CD1c-positive myeloid dendritic cell (primary cell): Measurements from ENCODE around the gene RAG2.

Source experiments
- DNase-seq: peaks from one replicate; pipeline ENCODE4 v3.0.0-alpha.2; 2016; ENCODE audit errors: extremely low spot score

RAG2 gene

DNA sequence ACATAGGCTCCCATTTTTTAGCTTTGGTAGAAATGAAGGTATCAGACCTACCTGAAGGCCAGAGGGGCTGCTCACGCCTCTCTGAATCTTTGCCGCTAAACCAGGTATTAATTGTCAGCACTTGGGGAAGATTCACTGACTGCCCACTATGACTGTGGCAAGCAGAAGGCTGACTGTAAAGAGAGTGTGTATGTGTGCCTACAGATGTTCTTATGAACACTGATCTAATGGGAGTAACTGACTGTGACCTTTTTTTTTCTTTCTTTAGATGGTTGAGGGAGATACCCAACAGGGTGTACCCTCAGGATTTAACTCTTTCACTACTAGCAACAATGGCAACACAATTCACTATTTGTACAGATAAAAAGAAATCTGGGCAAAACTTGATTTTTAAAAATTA, at the start of gene RAG2:
RAG2 (minus strand) TSS at position 186 of the 400 bp plus-strand sequence. CDS start 4,068 bp downstream, outside the sequence.
- DNase-seq = no peak

DNA sequence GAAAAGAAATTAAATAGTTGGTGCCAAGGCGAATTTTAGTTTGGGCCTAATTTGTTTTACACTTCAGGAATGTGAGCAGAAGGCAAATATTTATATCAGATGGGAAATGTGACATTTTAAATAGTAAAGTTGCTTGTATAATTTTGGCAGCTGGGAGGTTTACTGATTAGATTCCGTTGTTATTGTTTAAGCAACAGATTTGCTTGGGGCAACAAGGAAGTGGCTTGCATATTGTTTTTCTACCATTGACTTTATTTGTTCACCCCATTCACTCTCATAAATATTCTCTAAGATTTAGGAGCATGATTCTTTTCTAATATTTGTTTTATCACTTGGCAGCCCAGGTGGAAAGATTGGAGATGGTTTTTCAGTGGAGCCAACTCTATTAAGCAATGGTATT, 40.5 kb upstream of the RAG2 start:
- DNase-seq = no peak

DNA sequence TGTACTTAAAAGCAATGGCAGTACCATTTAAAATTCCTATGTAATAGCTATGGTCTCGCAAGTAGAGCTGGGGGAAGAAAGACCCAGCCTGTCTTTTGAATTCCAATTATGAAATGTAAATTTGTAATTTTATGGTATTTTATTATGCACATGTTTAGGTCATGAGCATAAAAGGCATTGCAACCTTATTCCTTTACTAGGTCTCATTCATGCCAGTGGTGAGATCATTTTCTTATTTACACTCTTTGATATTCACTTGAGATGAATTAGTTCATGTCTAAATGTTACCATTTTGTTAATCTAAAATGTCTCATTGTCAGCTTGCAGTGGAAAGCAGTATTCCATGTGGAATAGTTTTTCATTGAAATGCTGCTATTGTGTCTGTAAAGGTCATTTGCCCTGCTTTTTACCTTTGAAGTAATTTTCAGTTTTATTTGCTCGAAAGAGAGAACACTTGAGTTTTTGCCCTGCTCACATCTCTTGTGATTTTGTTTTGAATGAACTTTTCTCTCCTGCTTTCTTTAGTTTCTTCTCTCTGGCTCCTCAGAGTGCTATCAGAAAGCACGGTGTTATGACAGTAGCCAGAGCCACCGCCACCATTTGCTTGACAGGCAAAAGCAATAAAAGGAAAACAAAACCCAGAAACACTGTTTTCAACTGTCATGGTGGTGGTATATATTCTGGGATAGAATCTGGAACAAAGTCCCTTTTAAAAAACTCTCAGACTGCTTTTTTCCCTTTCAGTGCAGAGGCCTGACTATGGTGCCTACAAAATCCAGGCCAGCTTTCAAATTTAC, 37.2 kb upstream of the RAG2 start:
- no peak for DNase-seq

DNA sequence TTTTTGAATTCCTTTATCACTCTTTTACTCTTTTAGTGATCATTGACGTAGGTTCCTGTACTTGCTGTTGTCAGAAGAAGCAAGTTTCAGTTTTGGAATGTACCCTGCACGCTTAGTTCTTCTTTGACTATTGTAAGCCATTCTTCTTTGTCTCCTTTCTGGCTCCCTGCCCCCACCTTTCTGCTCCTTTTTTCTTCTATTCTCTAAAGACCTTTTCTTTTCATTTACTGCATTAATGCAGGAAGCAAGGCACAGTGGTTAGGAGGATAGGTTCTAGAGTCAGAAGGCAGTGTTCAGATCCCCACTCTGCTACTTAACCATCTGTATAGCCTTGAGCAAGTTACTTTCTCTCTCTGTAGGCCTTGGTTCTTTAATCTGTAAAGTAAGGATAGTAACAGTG, 33.7 kb upstream of the RAG2 start:
- no peak for DNase-seq

DNA sequence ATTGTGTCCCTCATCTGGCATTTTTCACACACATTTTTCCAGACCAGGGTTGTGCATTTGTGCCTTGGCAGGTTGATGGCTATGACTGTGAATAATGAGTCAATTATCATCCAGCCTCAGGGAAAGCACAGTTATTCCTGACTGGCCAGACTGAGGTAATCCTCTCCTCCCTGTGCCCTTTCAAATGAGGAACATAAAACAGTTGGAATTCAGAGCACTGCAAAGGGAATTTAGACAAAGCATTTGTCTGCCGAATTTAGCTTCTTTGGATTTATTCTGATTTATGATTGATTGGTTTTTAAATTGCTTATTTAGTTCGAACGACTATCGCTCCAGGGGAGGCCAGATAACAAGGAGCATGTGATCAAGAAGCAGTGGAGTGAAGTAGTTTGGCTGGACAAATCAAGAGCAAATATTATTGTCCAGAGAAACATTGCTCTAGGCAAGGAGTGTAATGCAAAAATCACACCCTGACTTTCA, 30.8 kb upstream of the RAG2 start:
- no peak for DNase-seq

DNA sequence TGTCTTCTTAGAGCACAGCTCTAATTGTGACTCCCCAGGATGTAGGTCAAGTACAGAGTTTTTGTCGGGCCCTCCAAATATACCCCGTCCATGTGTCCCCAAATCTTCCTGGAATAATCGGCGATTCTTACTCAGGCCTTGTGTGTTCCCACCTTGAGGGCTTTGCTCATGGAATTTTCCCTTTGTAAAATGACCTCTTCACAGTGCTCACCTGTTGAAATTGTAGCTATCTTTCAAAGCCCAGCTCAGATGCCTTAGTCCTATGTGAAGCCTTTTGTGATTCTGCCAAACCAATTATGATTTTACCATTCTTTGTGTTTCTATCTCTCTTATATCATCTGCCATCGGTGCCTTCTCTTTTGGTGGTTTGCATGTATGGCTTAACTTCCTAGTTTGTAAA, 30.1 kb upstream of the RAG2 start:
- no peak for DNase-seq

DNA sequence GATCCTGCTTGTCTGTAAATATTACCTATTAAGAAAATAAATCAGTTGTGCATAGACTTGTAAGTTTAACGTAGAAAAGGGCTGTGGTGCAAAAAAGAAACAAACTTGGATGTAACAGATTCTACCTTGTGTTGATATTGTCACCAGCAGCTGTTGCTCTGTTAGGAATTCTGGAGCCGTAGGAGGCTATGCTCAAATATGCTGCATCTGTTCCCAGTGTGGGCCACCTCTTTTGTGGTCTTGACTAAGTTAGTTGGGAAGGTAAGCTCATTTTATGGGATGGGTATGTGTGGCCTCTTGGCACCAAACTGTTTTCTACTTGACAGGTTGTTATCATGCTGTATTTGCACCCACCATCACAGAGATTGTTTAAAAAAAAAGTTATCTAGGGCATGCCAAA, 29.4 kb upstream of the RAG2 start:
- no peak for DNase-seq

DNA sequence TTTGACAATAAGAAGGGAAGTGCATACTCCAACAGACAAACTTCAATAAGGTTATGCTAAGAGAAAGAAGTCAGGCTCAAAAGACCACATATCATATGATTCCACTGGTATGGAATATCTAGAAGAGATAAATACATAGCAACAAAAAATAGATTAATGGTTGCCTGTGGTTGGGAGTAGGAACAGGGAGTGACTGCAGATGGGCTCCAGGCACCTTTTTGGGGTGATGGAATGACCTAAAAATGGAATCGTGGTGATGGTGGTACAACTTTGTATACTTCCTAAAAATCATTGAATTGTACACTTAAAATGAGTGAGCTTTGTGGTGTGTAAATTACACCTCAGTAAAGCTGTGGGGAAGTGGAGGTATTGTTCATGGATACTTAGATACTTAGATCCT, 29.0 kb upstream of the RAG2 start:
- DNase-seq = no peak

DNA sequence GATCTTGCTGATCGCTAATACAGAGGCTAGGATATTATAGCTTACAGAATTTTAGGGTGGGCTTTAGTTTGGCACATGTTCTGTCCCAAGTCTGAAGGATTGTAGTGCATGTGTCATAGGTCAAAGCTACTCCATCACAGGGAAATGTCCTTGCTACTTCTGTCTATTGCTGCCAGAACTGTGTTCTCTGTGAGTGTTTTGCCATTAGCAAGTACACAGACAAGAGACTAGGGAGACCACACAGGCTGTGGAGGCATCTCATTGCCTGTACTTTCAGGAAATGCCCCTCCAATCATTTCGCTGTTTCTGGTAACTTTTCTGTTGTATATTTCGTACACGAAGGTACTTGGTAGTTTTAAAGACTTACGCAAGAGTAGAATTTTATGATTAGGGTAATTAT, 25.5 kb upstream of the RAG2 start:
- no peak for DNase-seq

DNA sequence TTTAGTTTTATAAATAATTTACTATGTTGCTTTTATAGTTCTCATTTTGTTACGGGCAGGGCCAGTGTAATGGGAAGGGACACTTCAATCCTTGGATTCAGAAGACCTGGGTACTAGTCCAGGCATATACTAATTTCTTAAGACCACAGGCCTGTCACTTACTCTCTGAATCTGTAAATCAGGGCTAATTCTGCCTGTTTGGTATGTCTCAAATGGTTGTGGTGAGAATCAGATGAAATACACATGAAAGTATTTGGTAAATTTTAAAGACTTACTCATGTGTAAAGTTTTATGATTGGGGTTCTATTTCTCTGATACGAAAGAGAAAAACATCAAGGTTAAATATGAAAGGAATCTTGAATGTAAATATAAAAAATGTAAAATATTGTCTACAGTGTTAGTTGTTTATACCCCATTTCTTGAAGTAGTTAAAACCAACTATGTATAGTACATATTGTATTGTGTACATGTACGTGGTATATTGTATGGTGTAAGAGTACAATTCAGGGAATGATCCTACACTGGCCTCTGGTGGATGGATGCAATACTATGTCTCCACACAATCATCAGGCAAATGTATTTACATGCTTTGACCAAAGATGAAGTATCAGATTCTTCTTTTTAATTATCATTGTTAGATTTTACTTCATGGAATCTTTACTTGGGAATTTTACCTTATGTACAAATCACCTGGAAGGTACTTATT, 24.5 kb upstream of the RAG2 start:
- DNase-seq = no peak

DNA sequence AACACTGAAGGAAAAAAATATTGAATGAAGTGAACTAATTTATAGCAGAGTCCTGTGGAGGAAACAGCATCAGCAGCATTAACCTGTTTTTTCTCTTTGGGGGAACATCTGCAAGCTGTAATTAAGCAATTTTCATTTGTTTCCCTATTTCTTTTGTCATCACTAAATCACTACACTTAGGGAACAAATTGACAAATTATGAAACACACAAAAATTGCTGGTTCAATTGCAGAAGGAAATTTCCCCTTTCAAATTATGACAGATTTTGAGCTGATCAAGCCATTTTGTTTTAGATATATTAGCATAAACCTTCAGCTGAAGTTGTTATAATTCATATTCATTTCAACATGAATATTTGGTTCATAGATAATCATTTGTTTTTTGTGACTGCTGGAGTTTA, 22.2 kb upstream of the RAG2 start:
- DNase-seq = no peak

DNA sequence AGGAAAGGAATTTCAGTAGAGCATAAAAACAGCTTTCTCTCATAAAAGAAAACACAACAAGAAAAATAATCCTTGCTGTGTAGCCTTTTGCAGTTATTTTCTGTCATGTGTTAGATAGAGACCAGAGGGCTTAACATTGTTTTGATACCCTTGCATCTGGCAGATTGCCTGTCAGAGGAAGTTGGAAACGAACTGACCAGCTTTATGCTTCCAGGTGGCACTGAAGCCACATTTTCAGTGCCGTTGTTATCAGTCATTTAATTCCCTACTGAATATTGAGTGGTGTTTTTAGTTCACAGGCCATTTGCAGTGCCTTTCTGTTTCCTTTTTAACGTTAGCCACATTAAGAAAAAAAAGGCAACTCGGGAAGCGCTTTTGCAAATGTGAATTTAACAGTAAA, 21.5 kb upstream of the RAG2 start:
- DNase-seq = no peak

DNA sequence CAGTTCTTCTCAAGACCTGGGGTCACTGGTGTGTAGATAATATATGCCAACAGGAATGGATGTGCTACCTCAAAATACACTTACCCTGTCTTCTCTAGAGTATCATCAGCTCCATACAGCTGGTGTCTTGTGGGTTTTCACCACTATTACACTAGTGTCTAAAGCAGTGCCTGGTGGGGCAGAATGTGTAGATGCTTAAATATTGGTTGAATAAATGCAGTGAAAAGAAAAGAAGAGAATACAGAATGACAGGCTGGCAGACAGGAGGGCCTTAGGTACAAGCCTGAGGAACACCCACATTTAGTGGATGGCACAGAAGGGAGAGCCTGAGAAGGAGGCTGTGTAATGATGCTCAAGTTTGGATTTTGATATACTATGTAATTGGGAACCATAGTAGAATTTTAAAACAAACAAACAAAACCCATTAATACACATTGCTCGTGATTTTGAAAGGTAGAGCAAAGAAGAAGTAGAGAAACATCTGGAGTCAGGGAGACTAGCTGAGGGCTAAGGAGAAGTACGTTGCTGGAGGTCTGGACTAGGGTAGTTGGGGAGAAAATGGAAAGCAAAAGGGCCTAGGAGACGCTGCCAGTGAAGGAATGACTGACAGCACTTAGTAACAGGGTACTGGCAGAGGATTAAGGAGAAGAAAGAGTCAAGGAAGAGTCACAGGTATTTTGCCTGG, 20.5 kb upstream of the RAG2 start:
- no peak for DNase-seq

DNA sequence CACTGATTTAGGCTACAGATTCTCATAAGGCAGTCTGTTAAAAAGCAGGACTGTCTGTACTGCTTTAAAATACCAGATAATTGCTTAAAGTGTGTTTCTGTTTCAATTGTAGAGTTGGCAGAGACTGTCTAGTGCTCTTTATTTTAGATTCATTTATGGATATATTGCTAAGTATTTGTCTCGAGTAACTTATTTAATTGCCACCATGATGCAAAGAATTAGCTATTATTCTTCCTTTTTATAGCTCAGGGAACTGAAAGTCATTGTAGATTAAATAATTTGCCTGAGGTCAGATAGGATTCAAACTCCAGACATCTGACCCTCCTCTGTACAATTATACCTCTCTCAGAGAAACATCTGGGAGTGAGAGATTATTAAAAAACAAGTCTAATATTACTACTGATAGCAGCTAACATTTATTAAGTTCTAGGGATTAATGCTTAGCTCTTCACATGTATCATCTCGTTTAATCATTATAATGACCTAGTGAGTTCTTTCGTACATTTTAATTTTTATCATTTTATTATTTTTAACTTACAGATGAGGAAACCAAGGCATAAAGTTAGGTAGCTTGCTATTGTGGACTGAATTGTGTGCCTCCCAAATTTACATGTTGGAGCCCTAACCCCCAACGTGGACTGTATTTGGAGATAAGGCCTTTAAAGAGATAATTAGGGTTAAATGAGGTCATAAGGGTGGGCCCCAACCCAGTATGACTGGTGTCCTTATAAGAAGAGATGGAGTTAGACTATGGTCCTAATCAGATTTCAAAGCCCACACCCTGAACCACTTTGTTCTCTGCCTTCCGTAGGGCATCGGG, 19.7 kb upstream of the RAG2 start:
- no peak for DNase-seq

DNA sequence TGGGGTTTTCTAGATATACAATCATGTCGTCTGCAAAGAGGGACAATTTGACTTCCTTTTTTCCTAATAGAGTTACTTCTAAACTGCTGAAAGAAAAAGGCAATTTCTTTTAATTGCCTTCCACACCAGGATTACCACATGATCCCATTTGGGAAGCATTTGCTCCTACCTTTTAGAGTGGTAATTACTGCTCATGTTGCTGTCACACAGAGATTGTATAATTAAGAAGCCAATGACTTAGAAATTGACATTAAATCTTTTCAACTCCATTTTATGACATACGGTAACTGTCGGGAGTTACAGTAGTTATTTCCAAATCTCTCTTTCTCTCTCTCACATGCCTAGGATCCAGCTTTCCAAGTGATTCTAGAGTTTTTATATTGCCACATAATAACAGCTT, 17.8 kb upstream of the RAG2 start:
- no peak for DNase-seq

DNA sequence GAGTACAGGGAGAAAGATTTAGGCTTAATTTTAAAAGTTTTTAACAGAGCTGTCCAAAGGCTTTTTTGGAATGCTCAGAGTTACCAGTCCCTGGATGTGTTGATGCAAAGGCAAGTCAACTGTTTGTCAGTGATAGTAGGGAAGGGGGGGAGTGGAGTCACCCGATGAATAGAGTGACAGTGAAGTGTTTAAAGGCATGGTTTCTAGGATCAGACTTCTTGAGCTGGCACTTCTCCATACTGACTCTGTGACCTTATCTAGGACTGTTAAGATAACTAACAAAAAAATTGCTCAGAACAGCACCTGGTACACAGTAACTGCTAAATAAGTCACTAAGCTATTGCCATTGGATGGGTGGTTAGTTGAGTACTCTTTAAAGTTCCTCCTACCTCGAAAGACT, 11.3 kb upstream of the RAG2 start:
- DNase-seq = no peak

DNA sequence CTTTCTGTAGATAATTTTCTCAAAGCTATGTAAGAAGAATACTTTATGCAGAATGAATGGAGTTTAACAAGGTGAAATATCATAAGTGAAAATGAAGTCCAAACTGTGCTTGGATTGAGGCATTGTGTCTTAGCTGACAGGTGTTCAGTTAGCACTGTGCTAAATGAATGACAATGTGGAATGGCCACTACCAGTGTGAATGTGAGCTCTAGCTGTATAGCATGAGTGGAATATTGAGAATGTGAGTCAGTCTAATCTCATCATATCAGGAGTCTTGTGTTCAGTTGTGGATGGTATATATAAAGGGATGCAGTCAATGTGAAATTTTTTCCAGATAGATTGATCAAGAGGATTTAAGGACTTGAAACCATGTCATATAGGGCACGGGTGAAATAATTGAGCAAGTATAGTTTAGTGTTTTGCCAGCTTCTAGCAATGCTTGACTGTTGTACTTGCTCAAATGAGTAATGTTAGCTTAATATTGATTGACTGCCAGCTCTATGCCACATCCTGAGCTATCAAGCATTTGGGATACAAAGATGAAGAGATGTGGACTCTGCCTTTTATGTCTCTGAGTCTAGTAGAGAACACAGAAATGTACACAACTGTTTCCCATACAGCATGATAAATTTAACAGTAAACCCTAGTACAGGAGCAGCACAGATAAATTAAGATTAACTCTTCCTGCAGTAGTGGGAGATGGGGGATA, 10.6 kb upstream of the RAG2 start:
- DNase-seq = no peak

DNA sequence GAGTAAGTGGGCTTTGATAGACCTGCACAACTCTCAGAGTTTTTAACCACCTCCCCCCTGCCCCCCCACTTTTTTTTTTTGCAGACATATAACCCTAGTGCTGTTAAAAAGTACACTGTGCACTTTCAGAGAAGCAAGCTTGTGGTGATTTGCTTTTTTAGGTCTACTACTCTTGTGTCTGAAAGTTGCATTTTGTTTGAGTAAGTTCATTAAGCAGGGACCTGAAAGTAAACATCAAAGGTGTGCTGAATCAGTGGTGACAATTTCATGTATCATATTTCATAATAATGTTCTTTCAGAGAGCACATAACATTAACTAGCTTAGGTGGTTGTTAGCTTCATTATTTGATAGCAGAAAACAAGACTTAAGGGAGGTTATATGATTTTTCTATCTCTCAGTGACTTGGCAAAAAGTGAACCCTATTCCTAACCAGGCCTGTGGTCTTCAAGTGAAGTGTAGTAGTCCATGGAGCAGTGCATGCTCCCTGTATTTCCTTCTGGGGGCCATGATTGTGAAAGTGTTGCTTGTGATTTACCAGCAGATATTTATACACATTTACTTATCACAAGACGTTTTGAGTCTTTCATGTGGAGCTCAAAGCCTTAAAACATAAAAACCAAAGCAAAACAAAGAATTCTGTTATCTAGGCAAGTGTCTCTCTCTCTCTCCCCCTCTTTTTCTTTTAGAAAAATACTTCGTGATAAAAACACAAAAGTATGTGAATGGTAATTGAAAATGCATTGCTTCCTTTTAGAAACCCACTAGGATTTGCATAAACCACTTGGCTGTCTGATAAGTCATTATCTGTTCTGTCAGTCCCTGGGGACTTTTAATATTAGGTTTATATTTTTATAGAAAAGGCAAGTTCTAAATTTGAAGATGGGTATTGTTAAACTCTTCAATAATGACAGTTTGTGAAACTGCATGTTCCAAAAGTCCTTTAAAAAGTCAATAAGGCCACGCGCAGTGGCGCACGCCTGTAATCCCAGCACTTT, 7.5 kb upstream of the RAG2 start:
- DNase-seq = no peak

DNA sequence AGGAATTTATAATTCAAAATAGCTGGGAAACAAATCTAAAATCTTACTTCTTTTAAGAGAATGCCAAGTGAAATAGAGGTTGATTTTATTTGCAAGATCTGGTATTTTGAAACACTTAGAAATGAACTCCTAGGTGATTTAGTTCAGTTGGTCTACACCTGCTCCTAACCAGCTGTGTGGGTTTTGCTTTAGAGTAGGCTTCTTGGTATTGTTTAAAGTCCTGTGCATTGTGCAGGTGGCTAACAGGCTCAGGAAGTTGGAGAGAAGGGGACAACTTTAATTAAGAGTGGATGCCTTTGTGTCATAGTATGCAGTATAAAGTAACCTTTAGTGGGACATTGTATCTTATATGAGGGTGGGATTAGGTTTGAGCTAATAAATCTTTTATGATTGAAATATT, 4.1 kb upstream of the RAG2 start:
- no peak for DNase-seq

DNA sequence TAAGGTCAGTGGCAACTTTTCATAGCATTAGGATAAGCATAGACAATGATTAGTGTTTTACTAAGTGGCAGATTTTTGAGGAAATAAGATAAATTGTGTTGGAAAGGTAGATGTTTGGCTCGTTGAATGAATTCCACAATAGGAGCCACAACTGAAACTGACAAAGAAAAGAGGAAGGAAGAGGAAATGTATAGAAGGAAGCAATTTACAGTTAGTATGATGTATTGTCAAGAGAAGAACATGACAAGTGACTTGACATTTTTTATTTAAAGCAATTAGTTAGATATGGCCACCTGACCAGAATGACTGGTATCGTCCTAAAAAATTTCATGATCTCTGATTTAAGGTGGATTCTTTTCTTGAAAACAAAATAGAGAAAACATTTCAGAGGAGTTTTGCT, 3.1 kb upstream of the RAG2 start:
- DNase-seq = no peak
